Endometrium (tissue), 2 donors: Measurements from ENCODE around the gene TENM4.
"Not testable (repeated sequence)": the region's sequence is repeated elsewhere in the genome, so short reads cannot be mapped to it uniquely, and the experiment has no call there.

Experiments used
- FAIRE-seq: peaks from 2 replicates; lab custom pipeline; 2012; peaks lifted over from hg19 to GRCh38; lab: Jason Lieb, UNC
- donor health status: control.
- donor health status: control.

Gene TENM4

GRCh38 chr11:78889698-78890097, 551.1 kb downstream of the TENM4 start:
- no peak for FAIRE-seq

GRCh38 chr11:78886616-78887015, 554.2 kb downstream of the TENM4 start:
- FAIRE-seq = no peak

- no peak for FAIRE-seq
Observed at GRCh38 chr11:78884761-78885160, 556.1 kb downstream of the TENM4 start.

- FAIRE-seq = no peak
Observed at GRCh38 chr11:78883506-78883905, 557.3 kb downstream of the TENM4 start.

- FAIRE-seq = not testable (repeated sequence)
Observed at GRCh38 chr11:78879094-78879980, 561.5 kb downstream of the TENM4 start.

GRCh38 chr11:78878631-78879030, 562.2 kb downstream of the TENM4 start:
- no peak for FAIRE-seq

GRCh38 chr11:78876676-78877075, 564.2 kb downstream of the TENM4 start:
- FAIRE-seq = no peak

GRCh38 chr11:78870655-78871054, 570.2 kb downstream of the TENM4 start:
- no peak for FAIRE-seq

- no peak for FAIRE-seq
Observed at GRCh38 chr11:78869293-78869692, 571.5 kb downstream of the TENM4 start.

- FAIRE-seq = no peak
Observed at GRCh38 chr11:78868563-78868962, 572.3 kb downstream of the TENM4 start.

- FAIRE-seq = no peak
Observed at GRCh38 chr11:78860720-78861422, 580.0 kb downstream of the TENM4 start.

- no peak for FAIRE-seq
Observed at GRCh38 chr11:78857688-78858087, 583.1 kb downstream of the TENM4 start.

- FAIRE-seq = peak; percentile 50
Observed at GRCh38 chr11:78856211-78856610, 584.6 kb downstream of the TENM4 start.

GRCh38 chr11:78855116-78855515, 585.7 kb downstream of the TENM4 start:
- no peak for FAIRE-seq

- FAIRE-seq = no peak
Observed at GRCh38 chr11:78853521-78853920, 587.3 kb downstream of the TENM4 start.

- no peak for FAIRE-seq
Observed at GRCh38 chr11:78851878-78852586, 588.8 kb downstream of the TENM4 start.

- FAIRE-seq = no peak
Observed at GRCh38 chr11:78850078-78850477, 590.8 kb downstream of the TENM4 start.

GRCh38 chr11:78846269-78846668, 594.6 kb downstream of the TENM4 start:
- no peak for FAIRE-seq

GRCh38 chr11:78845496-78845895, 595.3 kb downstream of the TENM4 start:
- FAIRE-seq = no peak

GRCh38 chr11:78841456-78842060, 599.3 kb downstream of the TENM4 start:
- no peak for FAIRE-seq

- FAIRE-seq = no peak
Observed at GRCh38 chr11:78840623-78841022, 600.2 kb downstream of the TENM4 start.

GRCh38 chr11:78840200-78840599, 600.6 kb downstream of the TENM4 start:
- peak; percentile 93 for FAIRE-seq
